GM12878 (cell line): ENCODE data around the gene EPHB2.

ENCODE experiments used
- CTCF ChIP-seq, 3 experiments: IDR thresholded peaks in 2 of 3; conservative IDR thresholded peaks in 1 of 3; 2 replicates each; pipeline ENCODE4 v1.5.1; 2011; ENCODE audit warnings: low read depth in 3 of 3, low read length in 3 of 3, mild to moderate bottlenecking in 3 of 3, control low read depth in 2 of 3, moderate library complexity in 2 of 3, inconsistent platforms in 1 of 3, mixed read lengths in 1 of 3; ENCODE audit not compliant: control insufficient read depth in 2 of 3, insufficient read depth in 1 of 3; ENCODE audit errors: extremely low read depth in 1 of 3
- MAX ChIP-seq: IDR thresholded peaks from 2 replicates; pipeline ENCODE4 v1.6.1; 2012; ENCODE audit warnings: low read depth, low read length, improper control_type of control experiment
- POLR2AphosphoS5 ChIP-seq: IDR thresholded peaks from 2 replicates; pipeline ENCODE4 v1.6.1; 2011; ENCODE audit warnings: mild to moderate bottlenecking, low read length, inconsistent platforms
- PRDM15 ChIP-seq: fragments of 450-650 bp; formaldehyde crosslinking; IDR thresholded peaks from 2 replicates; pipeline ENCODE4 v1.4.0; 2020; ENCODE audit warnings: mild to moderate bottlenecking, moderate library complexity
- RCOR1 ChIP-seq: conservative IDR thresholded peaks from 2 replicates; pipeline ENCODE4 v1.6.1; 2012; ENCODE audit warnings: low read depth, low read length, improper control_type of control experiment
- SMAD1 ChIP-seq: fragments of 450-650 bp; IDR thresholded peaks from 2 replicates; pipeline ENCODE4 v1.6.1; 2018; ENCODE audit warnings: mild to moderate bottlenecking, low read depth; ENCODE audit not compliant: partially characterized antibody
- USF2 ChIP-seq: IDR thresholded peaks from 2 replicates; pipeline ENCODE4 v1.6.1; 2011; ENCODE audit warnings: low read depth, low read length, improper control_type of control experiment, borderline replicate concordance

DNA sequence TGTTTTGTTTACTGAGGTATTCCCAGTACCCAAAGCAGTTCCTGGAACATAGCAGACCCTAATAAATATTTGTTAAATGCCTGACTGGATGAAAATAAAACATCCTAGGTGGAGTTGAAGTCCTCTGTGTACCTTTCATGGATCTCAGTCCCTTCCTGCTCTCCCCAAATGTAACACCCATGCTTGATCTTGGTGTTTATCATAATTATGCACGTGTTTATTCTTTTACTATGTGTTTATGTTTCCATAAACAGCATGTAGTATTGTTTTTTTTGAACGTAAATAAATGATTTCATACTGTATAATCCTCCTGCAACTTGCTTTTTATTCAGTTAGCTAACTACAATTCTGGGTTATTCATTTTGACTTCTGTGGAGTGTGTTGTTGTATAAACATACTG is 257.2 kb downstream of the EPHB2 start:
- TF ChIP-seq CTCF (IDR thresholded peaks at IDR 0.05 in 2 of 3, conservative IDR thresholded peaks at IDR 0.05 in 1 of 3; ENCODE audit: control insufficient read depth in 2 of 3, extremely low read depth in 1 of 3, insufficient read depth in 1 of 3, low read depth in 3 of 3, low read length in 3 of 3) (no peak), SMAD1 (no peak), POLR2AphosphoS5 (no peak), MAX (no peak), USF2 (no peak), PRDM15 (no peak), RCOR1 (no peak)
